GM19372 (cell line): Measurements from ENCODE around the gene FOXP1.
A peak's percentile ranks its signal among the peaks of the same experiment; 100 is the strongest.

Experiments
- ATAC-seq: cut with Tn5 transposase; IDR thresholded peaks from one replicate; pipeline ENCODE4 v1.9.1; 2021; ENCODE audit warnings: mild to moderate bottlenecking, low read depth, moderate library complexity; ENCODE audit not compliant: unreplicated experiment

Gene FOXP1

DNA sequence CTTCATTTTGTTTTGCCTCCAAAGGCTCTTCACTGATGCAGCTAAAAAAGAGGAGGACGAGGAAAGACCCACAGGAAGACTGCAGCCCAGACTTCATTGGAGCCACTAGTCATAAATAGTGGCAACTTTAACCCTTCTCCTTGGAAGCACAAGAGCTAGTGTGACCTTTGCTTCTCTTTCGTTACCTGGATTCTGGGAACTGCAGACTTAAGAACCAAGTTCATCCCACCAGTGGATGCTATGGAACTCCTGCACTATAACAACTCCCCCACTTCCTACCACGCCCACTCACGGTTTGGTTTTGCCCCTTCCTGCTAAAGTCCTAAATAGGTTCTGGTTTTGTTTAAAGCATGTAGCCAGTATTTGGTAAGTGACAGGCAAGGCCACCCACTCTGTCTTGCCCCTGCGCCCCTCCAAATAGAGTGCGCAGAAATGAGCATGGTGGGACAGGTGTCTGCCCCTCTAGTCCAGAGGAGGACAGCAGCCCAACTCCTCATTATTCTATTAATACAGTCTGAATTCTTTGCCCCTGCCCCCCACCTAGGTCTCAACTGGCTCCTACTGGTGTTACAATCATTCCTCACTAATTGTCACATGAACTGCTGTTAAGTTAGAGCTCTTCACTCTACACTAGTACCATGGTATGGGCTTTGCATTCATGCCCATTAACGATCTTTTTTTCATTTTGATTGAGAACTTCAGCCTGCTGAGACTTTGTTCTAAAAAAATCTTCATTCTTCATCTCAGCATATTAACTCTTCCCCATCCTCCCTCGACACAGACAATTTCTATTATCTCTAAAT lies 504.6 kb downstream of the FOXP1 start:
- no peak for ATAC-seq

- ATAC-seq: no peak
Measured at GRCh38 chr3:71078199-71078598, 505.3 kb downstream of the FOXP1 start.

DNA sequence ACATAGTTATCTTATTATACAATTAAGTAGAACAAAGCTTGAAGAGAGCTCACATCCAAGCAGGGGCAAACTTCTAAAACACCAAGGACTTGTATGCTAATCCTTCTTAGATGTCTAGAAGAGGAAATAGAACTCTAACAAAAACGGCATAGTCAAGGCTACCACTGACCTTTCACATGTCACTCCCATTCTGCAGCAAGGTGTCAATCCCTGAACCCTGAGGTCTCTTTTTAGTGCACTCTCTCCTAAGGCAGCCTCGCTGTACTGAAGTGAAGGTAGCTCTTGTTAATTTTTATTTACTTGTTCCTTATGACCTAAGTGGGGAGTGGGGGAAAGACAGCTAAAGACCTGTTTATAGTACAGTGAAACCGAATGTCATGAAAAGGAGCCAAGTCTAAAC lies 506.5 kb downstream of the FOXP1 start:
- no peak for ATAC-seq

GRCh38 chr3:71076361-71077002 lies 507.0 kb downstream of the FOXP1 start:
- ATAC-seq: no peak

GRCh38 chr3:71075494-71075893 lies 508.0 kb downstream of the FOXP1 start:
- ATAC-seq: no peak

DNA sequence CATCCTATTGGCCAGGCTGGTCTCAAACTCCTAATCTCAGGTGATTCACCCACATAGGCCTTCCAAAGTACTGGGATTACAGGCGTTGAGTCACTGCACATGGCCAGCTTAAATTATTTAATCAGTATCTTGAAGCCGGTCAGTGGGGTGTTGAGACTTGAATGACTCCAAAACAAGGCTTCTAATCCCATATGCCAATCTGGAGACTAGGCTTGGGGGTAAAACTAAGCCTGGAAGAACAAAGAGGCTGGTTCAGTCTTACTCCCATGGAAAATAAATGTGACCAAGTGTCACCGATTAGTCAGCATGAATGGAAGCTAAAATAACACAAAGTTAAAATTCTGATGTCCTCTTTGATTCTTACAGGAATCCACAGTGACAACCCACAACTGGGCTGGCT lies 509.1 kb downstream of the FOXP1 start:
- ATAC-seq: no peak

- no peak for ATAC-seq
Measured at GRCh38 chr3:71072986-71073385, 510.5 kb downstream of the FOXP1 start.

DNA sequence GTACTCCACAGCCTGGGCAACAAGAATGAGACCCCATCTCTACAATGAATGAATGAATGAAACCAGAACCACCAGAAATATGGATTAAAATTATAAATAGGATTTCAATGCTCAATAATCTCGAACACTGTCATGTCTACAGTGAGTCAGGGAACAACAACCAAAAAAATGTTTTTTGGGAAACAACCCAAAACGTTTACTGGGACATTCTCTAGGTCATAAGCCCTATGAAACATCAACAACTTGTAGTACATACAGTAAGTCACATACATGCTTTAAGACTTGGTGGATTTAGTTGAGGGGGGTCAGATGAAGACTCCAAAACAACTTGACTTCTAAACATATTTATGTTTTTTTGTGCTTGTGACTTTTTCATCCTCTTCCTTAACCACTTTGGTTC lies 511.2 kb downstream of the FOXP1 start:
- ATAC-seq: no peak

DNA sequence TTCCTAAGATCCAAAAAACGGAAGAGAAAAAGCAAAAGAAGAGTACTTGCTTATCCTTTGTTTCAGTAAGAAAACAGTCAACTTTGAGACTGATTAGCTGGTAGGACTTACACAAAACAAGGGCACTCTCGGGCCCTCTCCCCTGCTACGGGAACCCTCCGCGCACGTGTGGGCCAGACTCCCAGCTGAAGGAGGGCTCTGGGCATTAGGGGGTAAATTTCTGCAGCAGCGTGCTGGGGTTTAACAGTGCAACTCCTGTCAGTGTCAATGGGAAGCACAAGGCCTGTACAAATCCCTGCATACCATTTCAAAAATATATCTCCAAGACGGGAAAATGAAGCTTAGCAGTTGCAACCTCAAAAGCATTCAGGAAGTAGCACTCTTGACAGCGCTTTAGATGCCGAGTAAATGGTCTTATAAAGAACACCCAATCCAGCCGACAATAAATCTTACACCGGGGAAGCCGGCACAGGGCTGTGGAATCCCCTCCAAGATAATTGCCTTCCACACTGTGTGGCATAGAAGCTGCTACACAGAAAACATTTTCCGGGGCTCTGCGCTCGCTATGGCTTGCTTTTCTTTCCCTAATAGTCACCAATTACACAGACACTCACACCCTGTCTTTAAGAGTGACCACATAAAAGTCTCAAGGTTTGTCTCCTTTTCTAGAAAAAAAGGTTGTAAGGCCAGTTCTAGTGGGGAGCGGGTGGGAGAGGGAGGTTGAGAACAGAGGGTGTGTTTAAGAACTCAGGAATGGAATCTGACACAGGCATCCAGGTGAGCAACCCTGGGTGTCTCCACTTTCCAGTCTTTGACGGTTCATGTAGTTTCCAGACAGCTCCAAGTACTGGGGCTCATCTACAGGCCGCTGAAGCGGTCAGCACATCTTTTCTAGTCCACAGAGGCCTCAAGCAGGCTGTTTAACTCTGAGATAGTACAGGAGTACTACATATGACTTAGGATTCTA lies 512.7 kb downstream of the FOXP1 start:
- ATAC-seq: no peak

GRCh38 chr3:71069797-71070196 lies 513.7 kb downstream of the FOXP1 start:
- ATAC-seq: peak; percentile 57

DNA sequence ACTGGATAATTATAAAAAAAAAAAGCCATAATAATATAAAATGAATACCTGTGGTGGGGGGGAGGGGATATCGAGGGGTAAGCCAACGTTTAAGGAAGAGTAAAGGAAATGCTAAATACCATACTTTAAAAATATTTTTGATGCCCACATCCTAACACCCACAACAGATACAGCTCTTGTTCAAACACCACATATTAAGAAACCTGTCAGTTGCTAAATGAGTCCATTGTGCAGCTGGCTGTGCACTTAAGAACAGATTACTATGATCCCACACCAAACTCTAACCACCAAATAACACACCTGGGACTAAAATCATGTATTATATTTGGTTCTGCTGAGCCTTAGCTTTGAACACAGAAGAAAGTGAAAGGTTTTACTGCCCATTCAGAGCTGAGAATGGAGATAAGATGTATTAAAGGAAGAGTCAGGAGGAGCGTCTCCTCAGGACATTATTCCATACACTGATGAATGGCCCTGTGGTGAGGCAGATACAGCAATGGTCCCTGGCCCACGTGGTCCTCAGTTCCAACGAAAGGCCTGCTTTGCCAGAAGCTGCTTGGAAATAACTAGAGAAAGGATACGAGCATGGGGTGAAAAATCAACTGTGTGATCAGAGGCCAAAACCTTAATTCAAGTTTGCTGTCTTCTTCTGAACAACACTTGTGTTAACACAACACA lies 515.4 kb downstream of the FOXP1 start:
- no peak for ATAC-seq

DNA sequence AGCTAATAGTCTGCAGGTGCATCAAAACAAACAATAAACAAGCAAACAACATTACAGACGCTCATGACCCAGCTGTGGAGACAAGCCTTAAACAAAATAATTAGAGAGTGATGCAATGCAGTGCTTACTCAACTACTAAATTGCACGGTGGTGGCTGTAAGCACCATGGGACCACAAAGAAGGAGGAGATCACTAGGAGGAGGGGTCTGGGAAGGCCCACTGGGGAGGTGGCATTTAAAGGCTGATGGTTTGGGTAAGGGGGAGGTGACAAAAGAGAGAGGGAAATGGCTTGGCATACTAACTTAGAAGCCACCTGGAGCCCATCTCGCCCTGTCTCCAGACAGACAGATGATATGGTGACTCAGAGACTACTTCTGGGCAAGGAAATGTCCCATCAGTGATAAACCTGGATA lies 516.7 kb downstream of the FOXP1 start:
- ATAC-seq: no peak

- no peak for ATAC-seq
Measured at GRCh38 chr3:71066356-71066755, 517.2 kb downstream of the FOXP1 start.

- ATAC-seq: no peak
Measured at GRCh38 chr3:71065764-71066013, 517.8 kb downstream of the FOXP1 start.

DNA sequence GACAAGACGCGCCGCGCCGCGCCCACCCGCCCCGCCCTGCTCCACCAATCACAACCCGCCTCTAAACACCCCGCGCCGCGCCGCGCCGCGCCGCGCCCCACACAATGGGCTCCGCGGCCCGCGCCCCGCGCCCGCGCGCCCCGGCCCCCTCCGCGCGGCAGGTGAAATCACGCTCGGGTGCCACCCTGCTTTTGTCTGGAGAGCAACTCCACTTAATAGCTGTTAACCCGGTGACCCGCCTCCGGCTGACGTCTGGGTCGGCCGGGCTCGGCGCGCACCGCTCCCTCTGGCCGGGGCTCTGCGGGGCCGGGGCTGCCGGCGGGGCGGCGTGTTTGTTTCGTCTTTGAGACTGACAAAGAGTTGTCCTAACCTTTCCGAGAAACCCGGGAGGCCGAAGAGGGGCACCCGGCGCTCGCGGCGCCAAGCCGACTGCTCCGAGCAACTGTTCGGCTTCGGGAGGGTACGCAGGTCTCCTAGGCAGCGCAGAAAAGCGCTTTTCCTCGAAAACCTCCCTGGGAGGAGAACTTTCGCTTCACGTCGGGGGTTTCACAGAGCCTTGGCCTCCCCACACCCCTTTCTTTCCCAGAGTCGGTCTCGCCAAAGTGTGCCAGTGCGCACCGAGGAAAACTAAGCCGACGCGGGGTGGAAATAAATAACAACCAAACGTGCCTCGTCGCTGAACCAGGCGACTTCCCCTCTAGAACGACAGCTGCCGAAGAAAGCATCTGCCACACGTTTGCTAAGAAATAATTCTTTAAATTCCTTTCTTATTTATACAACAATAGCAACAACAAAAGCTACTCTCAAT lies 518.4 kb downstream of the FOXP1 start:
- ATAC-seq: peak; percentile 26

DNA sequence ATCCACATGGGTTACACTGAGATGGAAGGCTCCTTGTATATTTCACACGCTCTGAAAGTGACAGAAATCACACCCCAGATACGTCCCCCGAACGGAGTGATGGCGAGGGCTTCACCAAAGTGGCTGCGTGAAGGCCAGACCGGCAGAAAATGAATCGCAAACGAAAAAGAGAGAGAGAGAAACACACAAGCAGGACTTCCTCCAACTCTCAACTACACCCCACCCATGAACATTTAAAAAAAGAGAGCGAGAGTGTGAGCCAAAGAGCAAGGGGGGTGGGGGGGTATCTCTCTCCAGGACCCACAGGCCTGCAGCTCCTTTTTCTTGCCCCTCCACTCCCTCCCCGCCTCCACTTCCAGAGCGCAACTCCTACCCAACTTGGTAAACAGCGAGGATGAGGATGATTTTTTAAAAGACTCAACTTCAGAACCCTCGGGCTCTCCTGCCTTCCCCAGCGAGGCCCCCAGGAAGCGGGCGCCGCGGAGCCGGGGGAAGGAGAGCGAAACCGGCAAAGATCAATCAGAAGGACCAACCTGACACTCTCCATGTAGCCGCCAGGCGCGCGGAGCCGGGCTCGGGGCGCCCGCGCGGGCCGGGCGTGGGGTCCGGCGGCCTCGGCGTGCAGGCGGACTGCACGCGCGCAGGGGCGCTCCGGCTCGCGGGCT lies 519.1 kb downstream of the FOXP1 start:
- peak; percentile 34 for ATAC-seq

DNA sequence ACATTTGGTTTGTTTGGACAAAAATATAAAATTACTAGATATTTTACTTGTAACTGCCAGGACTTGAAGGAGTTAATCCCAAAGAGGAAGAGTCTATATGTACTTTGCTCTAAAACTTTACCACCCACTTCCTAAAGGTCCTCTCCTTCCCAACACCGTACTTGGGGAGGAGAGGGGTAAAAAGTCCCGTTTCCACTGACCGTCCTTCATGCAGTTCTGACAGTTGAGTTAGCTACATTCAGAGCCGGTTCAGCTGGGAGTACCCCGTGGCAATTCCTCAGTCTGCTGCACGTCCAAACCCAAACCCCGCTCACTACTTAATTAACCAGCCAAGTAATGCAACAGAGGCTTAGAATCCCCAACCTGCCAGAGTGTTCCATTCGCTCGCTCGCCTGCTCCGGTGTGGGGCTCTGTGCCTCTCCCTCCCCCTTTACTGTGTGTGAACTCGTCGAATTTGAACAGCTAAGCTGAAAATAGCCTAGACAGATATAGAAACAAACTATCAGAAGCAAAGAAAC lies 519.7 kb downstream of the FOXP1 start:
- ATAC-seq: peak; percentile 43

- ATAC-seq: peak; percentile 26
Measured at GRCh38 chr3:71062952-71063772, 520.4 kb downstream of the FOXP1 start.
